B cell (primary cell): ENCODE data around the gene TECPR2.

Experiments
- EZH2 ChIP-seq: IDR thresholded peaks from 2 replicates; pipeline ENCODE4 v1.6.1; 2012; ENCODE audit warnings: borderline replicate concordance, low read depth, mild to moderate bottlenecking, moderate library complexity, low read length; ENCODE audit not compliant: insufficient read depth, poor library complexity, severe bottlenecking
- TF ChIP-seq, protein P1 (sequence below): fragments of 200-600 bp; IDR thresholded peaks from one replicate; pipeline ENCODE4 v1.8.0; 2022; ENCODE audit warnings: antibody characterized with exemption, mild to moderate bottlenecking

DNA sequence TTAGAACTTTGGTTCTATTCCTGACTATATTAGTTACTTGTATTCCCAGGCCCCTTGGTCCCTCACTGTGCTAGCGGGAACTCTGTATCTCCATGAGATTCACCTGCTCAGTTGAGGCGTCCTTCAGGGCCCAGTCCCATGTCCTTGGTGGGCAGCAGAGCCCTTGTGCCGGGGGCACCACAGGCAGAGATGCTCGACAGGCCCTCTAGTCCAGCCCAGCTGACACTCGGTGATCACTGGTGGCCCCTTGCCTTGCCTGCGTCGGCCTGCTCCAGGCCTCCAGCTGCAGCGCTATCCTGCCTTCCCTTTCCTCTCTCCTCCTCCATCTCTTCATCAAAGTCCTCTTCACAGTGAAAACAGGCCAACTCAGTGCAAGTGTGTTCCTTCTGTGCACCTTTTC lies 76.8 kb downstream of the TECPR2 start:
- no peak for TF ChIP-seq EZH2
- TF ChIP-seq, protein P1, sequence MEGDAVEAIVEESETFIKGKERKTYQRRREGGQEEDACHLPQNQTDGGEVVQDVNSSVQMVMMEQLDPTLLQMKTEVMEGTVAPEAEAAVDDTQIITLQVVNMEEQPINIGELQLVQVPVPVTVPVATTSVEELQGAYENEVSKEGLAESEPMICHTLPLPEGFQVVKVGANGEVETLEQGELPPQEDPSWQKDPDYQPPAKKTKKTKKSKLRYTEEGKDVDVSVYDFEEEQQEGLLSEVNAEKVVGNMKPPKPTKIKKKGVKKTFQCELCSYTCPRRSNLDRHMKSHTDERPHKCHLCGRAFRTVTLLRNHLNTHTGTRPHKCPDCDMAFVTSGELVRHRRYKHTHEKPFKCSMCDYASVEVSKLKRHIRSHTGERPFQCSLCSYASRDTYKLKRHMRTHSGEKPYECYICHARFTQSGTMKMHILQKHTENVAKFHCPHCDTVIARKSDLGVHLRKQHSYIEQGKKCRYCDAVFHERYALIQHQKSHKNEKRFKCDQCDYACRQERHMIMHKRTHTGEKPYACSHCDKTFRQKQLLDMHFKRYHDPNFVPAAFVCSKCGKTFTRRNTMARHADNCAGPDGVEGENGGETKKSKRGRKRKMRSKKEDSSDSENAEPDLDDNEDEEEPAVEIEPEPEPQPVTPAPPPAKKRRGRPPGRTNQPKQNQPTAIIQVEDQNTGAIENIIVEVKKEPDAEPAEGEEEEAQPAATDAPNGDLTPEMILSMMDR, result no peak
